ENCODE measurements around the gene DBF4B.
"Not testable (repeated sequence)": the region's sequence is repeated elsewhere in the genome, so short reads cannot be mapped to it uniquely, and the experiment has no call there.

DBF4B gene

DNA sequence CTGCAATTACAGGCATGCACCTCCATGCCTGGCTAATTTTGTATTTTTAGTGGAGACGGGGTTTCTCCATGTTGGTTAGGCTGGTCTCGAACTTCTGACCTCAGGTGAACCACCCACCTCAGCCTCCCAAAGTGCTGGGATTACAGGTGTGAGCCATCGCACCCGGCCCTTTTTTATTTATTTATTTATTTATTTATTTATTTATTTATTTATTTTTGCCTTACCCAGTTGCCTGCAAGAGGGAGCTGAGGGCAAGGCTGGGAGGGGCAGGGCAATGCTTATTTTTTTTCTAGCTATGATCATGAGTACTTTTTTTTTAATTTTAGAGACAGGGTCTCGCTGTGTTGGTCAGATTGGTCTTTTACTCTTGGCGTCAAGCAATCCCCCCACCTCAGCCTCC, 17.7 kb downstream of the DBF4B start:
- DNase-seq (ENCODE audit: low read depth in 2 of 2): not testable (repeated sequence)

- DNase-seq (ENCODE audit: low read depth in 2 of 2): no peak
These were observed 25.3 kb downstream of the DBF4B start for GRCh38 chr17:44733753-44734152.

GRCh38 chr17:44734272-44734671, 25.8 kb downstream of the DBF4B start:
- DNase-seq (ENCODE audit: low read depth in 2 of 2): no peak

GRCh38 chr17:44736551-44737240, 28.2 kb downstream of the DBF4B start:
- no peak for DNase-seq (ENCODE audit: low read depth in 2 of 2)

DNA sequence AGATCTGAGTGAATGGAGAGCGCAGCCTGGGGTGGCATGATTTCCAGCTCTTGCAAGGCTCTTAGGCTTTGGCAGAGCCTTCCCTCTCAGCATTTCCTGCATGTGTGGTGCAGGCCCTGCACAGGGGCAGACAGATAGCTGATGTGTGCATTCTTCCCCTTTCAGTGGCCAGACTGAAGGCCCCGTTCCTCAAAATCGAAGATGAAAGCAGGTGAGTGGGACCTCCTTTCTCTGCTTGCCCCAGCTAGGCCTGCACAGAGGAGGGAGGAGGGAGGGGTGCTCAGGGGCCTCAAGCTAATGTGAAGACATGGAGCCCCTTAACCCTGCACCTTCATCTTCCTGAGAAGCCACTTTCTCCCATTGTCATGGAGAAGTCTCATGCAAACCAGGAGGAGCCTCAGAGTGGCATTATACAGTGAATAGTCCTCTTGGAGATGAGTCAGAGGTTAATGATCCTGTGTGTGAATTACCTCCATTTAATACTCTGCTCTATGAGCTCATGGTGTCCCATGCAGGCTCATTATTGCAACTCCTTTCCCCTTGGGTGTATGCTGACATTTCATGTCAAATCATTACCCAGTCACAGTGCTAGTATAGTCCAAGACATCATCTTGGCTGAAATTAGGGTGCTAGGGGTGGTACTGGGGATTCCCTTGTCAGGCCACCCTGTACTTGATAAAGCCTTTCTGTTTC, 29.9 kb downstream of the DBF4B start:
- no peak for DNase-seq (ENCODE audit: low read depth in 2 of 2)

GRCh38 chr17:44741316-44741715, 32.9 kb downstream of the DBF4B start:
- DNase-seq (ENCODE audit: low read depth in 2 of 2): no peak

DNA sequence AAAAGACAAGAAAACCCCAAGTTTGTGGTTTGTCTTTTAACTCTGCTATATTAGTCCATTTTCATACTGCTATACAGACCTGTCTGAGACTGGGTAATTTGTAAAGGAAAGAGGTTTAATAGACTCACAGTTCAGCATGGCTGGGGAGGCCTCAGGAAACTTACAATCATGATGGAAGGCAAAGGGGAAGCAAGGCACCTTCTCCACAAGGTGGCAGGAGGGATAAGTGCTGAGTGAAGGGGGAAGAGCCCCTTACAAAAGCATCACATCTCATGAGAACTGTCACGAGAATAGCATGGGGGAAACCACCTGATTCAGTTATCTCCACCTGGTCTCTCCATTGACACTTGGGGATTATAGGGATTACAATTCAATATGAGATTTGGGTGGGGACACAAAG, 36.8 kb downstream of the DBF4B start:
- no peak for DNase-seq (ENCODE audit: low read depth in 2 of 2)

DNA sequence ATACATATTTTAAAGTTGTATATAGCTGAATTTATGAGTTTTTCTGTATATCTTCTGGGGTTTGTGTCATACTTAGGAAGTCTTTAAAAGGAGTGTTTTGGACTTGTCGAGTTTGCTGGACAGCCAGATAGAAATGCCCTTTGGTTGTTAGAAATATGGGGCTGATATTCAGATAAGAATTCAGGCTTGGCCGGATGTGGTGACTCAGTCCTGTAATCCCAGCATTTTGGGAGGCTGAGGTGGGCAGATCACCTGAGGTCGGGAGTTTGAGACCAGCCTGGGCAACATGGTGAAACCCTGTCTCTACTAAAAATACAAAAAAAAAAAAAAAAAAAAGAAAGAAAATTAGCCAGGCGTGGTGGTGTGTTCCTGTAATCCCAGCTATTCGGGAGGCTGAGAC, 37.3 kb downstream of the DBF4B start:
- DNase-seq (ENCODE audit: low read depth in 2 of 2): not testable (repeated sequence)

GRCh38 chr17:44747566-44747965, 39.1 kb downstream of the DBF4B start:
- no peak for DNase-seq (ENCODE audit: low read depth in 2 of 2)

DNA sequence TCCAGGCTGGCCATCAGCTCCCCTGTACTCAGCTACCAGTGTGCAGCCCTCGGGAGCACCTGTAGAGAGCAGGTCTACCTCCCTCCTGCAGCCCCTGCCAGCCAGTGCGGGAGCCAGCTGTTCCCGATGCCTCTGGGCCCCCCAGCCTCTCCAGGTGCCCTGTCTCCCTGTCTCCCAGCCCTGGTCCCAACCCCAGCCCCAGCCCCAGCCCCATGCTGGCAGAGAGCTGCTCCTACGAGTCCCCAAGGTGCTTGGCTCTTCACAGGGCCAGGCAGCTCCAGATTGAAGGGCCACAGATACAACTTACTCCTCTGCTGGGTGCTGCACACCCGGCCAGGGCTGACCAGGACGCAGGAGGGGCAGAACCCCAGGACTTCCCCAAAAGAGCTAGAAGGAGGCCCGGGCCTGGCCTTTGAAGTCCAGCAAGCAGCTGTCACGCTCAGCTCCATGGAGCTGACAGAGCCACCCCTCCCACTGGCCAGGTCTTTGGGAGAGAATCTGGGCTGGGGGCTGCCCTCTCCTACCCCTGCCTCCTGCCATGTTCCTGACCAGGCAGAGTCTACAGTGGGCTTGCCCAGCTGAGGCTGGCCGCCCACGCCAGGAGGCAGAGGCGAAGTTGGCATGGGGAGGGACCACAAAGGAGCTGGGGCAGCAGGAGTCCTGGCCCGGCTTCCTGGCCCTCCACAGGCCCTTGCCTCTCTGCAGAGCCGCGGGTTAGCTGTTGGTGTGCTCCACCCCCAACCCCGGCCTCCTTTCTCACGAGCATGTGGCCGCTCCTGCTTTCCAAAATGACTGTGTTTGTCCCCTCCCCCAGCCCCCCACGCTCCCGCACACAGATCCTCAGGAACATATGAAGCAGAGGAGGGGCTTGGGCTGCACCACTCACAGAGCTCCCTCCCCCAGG, 40.9 kb downstream of the DBF4B start:
- DNase-seq (ENCODE audit: low read depth in 2 of 2): no peak

GRCh38 chr17:44749980-44750318, 41.5 kb downstream of the DBF4B start:
- DNase-seq (ENCODE audit: low read depth in 2 of 2): no peak

- DNase-seq (ENCODE audit: low read depth in 2 of 2): no peak
These were observed 42.9 kb downstream of the DBF4B start for GRCh38 chr17:44751331-44751730.

- no peak for DNase-seq (ENCODE audit: low read depth in 2 of 2)
These were observed 43.3 kb downstream of the DBF4B start for GRCh38 chr17:44751806-44752205.

GRCh38 chr17:44752953-44753861, 44.7 kb downstream of the DBF4B start:
- DNase-seq (ENCODE audit: low read depth in 2 of 2): no peak

GRCh38 chr17:44754276-44754675, 45.8 kb downstream of the DBF4B start:
- no peak for DNase-seq (ENCODE audit: low read depth in 2 of 2)

GRCh38 chr17:44755180-44755579, 46.7 kb downstream of the DBF4B start:
- DNase-seq (ENCODE audit: low read depth in 2 of 2): not testable (repeated sequence)

GRCh38 chr17:44757045-44757917, 48.8 kb downstream of the DBF4B start:
- no peak for DNase-seq (ENCODE audit: low read depth in 2 of 2)

GRCh38 chr17:44757918-44758413, 49.5 kb downstream of the DBF4B start:
- DNase-seq (ENCODE audit: low read depth in 2 of 2): no peak

GRCh38 chr17:44758414-44759085, 50.1 kb downstream of the DBF4B start, which contains the start of gene ADAM11:
ADAM11 (plus strand) TSS chr17:44758988; CDS start chr17:44759200, 212 bp downstream.
- no peak for DNase-seq (ENCODE audit: low read depth in 2 of 2)

Data from stimulated activated CD4-positive, alpha-beta T cell treated with anti-CD3 and anti-CD28 coated beads, Interleukin-15, amount 100 ng/mL, for 48 hours (primary cell).